Heart left ventricle (tissue), 13 donors: ENCODE measurements around the gene VSIG2.

Source experiments
- POLR2A ChIP-seq, 2 donors: fragments of 450-650 bp; IDR thresholded peaks; one replicate each; pipeline ENCODE4 v1.6.1; 2017; ENCODE audit warnings: antibody characterized with exemption in 2 of 2, mild to moderate bottlenecking in 2 of 2, moderate library complexity in 2 of 2
- TF ChIP-seq, protein P1 (sequence below), 12 donors: fragments of 200-600 bp; sonication (generic) in 4 of 12; IDR thresholded peaks; one replicate each; pipeline versions ENCODE4 v1.5.0 to v1.8.0; 2018 to 2022; ENCODE audit warnings: antibody characterized with exemption in 12 of 12, mild to moderate bottlenecking in 5 of 12
- donor health status: ischemic (EF 13 %, LVEDD 7.1; RV severe dilation, severe dysfunction).
- donor health status: DM: no; HTN: yes; CAD: no.
- donor health status: DM: no; HTN: no; CAD: no.
- donor health status: ischemic (EF 25% LVEDD 6.9; RV normal size, moderate dysfunction).
- donor health status: ischemic (EF 25% LVEDD 5.7; RV mildly dilated, moderate dysfunction).
- donor health status: ischemic (EF 35%, LVEDD 5.7; RV mildly dilated, moderate dysfunction).
- donor health status: nonischemic (EF 11% LVEDD 7.7; RV severe dilation, severe dysfunction).
- donor health status: DM: yes; HTN: yes; CAD: no.
- donor health status: PGD.
- donor health status: ischemic (EF 29% LVEDD 5.4; RV normal size, mild dysfunction).
- donor health status: nonischemic (EF 23%, LVEDD 6.1; RV moderate dilation, normal function).

DNA sequence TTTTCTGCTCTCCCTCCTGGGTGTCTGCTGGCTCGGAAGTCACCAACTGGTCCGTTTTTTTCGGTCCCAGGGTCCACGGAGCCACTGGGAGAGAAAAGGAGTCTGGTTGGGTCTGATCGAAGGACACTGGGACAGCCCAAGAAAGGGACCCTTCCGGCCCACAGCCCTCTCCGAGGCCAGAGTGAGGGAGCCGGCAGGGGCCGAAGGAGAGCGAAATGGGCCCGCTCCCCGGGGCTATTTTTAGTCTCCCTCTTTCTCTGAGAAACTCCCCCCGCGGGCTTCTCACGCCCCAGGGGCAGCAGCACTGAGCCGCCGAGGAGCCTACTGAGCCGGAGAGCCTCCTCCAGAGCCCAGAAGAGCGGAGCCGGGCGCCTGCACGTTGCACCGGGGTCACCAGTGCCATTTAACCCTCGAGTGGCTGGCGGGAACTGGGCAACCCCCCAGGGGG is 8.2 kb upstream of the VSIG2 start:
- TF ChIP-seq, protein P1, sequence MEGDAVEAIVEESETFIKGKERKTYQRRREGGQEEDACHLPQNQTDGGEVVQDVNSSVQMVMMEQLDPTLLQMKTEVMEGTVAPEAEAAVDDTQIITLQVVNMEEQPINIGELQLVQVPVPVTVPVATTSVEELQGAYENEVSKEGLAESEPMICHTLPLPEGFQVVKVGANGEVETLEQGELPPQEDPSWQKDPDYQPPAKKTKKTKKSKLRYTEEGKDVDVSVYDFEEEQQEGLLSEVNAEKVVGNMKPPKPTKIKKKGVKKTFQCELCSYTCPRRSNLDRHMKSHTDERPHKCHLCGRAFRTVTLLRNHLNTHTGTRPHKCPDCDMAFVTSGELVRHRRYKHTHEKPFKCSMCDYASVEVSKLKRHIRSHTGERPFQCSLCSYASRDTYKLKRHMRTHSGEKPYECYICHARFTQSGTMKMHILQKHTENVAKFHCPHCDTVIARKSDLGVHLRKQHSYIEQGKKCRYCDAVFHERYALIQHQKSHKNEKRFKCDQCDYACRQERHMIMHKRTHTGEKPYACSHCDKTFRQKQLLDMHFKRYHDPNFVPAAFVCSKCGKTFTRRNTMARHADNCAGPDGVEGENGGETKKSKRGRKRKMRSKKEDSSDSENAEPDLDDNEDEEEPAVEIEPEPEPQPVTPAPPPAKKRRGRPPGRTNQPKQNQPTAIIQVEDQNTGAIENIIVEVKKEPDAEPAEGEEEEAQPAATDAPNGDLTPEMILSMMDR (IDR thresholded peaks at IDR 0.05): no peak
- TF ChIP-seq POLR2A (IDR thresholded peaks at IDR 0.05): no peak
